Measurements from ENCODE around the gene PIGQ.
A peak's percentile ranks its signal among the peaks of the same experiment; 100 is the strongest.

Gene PIGQ

DNA sequence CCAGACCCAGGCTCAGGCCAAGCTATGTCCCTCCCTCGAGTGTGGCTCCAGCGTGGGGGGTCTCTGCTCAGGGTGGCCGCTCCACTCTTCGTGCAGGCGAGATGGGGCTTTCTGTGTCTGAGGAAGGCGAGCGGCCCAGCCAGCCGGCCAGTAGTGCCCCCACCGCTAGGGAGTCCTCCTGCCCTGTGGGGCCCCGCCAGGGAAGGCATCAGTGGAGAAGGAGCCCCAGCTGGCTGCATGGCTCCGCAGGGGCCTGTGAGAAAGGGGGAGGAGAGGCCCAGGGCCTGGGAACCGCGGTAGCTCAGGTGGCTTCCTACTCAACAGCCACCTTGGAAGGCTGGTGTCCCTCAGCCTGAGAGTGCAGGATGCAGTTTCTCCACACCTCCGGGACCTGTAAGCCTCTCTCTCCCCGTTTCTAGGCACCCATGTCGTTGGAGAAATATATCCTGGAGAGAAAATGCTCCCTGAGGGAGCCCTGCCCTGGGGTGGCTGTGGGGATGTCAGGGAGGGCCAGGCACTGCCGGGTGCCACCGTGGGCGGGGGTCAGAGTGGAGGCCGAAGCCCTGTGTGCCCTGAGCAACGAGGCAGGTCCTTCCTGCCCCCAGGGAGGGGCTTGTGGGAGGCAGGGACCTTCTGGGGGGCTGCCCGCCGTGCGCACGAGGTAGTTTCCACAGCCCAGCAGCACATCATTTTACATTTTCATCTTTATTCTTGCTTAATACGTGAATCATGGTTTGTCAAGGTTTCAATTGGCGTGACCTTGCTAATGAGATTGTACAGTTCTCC is 3.3 kb downstream of the PIGQ start:
- no peak for DNase-seq

DNA sequence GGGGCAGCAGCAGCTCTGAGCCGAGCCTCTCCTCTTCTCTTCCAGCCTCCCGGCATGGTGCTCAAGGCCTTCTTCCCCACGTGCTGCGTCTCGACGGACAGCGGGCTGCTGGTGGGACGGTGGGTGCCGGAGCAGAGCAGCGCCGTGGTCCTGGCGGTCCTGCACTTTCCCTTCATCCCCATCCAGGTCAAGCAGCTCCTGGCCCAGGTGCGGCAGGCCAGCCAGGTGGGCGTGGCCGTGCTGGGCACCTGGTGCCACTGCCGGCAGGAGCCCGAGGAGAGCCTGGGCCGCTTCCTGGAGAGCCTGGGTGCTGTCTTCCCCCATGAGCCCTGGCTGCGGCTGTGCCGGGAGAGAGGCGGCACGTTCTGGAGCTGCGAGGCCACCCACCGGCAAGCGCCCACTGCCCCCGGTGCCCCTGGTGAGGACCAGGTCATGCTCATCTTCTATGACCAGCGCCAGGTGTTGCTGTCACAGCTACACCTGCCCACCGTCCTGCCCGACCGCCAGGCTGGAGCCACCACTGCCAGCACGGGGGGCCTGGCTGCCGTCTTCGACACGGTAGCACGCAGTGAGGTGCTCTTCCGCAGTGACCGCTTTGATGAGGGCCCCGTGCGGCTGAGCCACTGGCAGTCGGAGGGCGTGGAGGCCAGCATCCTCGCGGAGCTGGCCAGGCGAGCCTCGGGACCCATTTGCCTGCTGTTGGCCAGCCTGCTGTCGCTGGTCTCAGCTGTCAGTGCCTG is 4.4 kb downstream of the PIGQ start:
- DNase-seq, result no peak

DNA sequence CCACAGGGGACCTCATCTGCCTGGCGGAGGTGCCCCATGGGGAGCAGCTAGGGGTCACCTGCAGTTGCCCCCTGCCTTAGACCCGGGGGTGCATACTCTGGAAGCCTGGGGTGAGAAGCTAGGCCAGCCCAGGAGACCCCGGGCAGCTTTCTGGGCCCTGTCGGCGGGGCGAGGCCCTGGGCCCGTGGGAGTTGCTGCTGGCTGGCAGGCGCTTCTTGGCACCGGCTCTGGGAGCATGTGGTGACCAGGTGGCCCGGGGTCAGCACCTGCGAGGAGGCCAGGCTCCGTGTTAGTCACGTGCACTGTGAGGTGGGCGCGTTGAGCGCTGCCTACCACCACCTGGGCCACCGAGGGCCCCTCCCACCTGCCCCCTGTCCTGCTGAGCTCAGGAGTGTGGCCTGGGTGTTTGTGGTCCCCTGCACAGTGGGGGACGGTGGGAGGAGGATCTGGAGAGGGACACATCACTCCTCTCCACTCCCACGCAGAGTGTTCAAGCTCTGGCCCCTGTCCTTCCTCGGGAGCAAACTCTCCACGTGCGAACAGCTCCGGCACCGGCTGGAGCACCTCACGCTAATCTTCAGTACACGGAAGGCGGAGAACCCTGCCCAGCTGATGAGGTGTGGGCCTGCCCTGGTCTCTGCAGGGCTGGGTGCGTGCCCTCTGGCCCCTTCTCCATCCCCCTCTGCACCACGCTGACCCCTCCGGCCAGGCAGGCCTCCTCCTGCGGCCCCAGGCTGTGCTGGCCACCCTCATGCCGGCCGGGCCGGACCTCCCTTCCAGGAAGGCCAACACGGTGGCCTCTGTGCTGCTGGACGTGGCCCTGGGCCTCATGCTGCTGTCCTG is 5.8 kb downstream of the PIGQ start:
- DNase-seq, result no peak

- no peak for DNase-seq
These were observed 6.5 kb downstream of the PIGQ start for GRCh38 chr16:576197-576822.

- no peak for DNase-seq
These were observed 7.0 kb downstream of the PIGQ start for GRCh38 chr16:576823-577201.

GRCh38 chr16:577796-578195 is 8.0 kb downstream of the PIGQ start:
- DNase-seq, result no peak

DNA sequence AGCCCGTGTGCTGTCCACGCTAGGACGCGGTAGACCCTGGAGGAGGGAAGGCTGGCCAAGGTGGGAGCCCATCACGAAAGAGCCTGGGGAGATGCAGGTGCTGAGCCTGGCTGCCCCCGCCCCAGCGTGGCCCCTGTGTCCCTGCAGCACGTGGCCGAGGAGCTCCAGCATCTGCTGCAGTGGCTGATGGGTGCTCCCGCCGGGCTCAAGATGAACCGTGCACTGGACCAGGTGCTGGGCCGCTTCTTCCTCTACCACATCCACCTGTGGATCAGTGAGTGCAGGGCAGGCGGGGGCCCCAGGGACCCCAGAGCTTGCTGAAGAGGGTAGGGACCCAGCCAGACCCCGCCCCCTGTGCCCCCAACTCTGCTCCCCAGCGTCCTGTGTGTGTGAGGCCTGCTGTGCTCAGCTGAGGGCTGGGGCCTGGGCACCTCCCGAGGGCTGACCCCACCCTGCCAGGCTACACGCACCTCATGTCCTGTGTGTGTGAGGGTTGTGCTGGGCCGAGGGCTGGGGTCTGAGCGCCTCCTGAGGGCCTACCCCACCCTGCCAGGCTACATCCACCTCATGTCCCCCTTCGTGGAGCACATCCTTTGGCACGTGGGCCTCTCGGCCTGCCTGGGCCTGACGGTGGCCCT is 8.6 kb downstream of the PIGQ start:
- no peak for DNase-seq

GRCh38 chr16:578870-579405 is 9.2 kb downstream of the PIGQ start:
- DNase-seq, result peak; percentile 43

GRCh38 chr16:580141-580945 is 10.6 kb downstream of the PIGQ start:
- DNase-seq, result no peak

DNA sequence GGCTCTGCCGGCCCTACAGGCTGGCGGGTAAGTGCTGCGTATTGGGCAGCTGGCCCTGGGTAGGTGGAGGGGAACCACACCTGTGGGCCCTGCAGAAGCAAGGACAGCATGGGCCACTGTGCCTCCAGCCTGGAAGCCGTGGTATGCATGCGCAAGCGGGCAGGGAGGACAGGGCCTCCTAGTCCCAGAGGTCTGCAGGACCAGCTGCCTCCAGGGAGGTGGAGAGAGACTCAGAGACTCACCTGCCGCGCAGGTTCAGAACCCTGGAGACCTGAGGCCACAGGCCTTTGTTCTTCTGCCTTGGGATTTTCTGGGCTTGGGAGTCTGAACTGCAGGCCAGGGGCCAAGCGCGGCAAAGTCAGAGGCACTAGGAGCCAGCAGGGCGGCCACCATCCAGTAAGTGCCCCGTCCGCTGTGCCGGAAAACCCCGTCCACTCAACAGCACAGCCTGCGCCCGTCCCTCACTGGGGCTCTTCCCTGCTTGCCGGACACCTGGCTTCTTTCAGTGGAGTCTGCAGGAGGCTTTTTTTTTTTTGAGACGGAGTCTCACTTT is 11.3 kb downstream of the PIGQ start:
- DNase-seq, result no peak

GRCh38 chr16:582218-582613 is 12.4 kb downstream of the PIGQ start:
- no peak for DNase-seq

DNA sequence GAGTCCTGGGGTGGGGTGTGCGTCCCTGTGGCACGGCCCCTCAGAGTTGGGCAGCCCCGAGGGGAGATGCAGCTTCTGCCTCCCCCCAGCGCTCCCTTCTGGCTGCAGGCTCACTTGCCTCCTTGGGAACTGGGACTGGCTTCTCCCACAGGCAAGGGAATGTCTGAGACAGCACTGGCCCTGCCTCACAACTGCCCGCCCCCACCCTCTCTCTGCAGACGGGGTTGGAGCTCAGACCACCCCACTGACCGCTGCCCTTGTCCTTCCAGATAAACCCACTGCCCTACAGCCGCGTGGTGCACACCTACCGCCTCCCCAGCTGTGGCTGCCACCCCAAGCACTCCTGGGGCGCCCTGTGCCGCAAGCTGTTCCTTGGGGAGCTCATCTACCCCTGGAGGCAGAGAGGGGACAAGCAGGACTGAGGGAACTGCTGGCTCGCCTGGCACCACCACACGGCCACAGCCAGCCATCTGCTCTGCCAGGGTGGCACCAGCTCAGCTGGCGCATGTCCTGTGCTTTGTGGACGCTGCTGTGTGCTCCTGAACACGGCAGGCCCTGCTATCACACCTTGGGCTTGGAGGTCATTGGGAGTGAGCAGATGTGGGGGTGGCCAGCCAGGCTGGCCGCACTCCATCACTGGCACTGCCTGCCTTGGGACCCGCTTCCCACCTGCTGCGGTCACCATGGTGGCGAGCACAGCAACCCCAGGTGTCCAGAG is 13.0 kb downstream of the PIGQ start:
- no peak for DNase-seq

- DNase-seq, result no peak
These were observed 13.7 kb downstream of the PIGQ start for GRCh38 chr16:583470-583814.

GRCh38 chr16:583815-584591 is 14.2 kb downstream of the PIGQ start:
- DNase-seq, result no peak

GRCh38 chr16:585351-585750 is 15.6 kb downstream of the PIGQ start:
- DNase-seq, result no peak

DNA sequence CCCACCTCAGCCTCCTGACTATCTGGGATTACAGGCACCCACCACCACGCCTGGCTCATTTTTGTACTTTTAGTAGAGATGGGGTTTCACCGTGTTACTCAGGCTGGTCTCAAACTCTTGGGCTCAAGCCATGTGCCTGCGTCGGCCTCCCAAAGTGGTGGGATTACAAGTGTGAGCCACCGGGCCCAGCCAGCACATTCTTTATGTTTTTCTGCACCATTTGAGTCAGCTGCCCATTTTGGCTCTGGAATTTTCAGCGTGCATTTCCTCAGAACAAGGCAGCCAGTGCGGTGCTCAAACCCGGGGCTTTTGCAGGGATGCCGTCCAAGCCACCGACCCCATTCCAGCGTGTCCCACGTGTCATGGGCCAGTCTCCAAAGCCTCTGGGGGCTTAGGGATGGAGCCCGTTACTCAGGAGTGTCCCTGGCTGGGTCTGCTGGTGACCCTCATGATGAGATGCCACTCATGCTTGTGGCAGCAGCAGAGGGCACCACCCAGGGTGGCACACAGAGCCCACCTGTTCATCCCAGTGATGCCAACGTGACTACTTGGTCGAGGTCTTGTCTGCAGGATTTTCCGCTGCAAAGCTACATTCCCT is 16.4 kb downstream of the PIGQ start:
- no peak for DNase-seq

- DNase-seq, result no peak
These were observed 17.1 kb downstream of the PIGQ start for GRCh38 chr16:586645-587590.

GRCh38 chr16:588639-588888 is 18.8 kb downstream of the PIGQ start:
- DNase-seq, result peak; percentile 57

Measured in effector CD4-positive, alpha-beta T cell (primary cell).